Fibroblast of lung (primary cell): ENCODE measurements around the gene AOAH.

Source experiments
- CTCF ChIP-seq, 2 donors: IDR thresholded peaks in 1 of 2; conservative IDR thresholded peaks in 1 of 2; 1 replicate in 1 of 2; 2 replicates in 1 of 2; pipeline ENCODE4 v1.5.1; 2011 to 2012; ENCODE audit warnings: low read length in 2 of 2, control low read depth in 1 of 2, inconsistent platforms in 1 of 2, low read depth in 1 of 2, mild to moderate bottlenecking in 1 of 2
- EZH2 ChIP-seq: IDR thresholded peaks from 2 replicates; pipeline ENCODE4 v1.5.1; 2012; ENCODE audit warnings: low read length, control low read depth, mild to moderate bottlenecking; ENCODE audit errors: missing control alignments

- no peak for TF ChIP-seq CTCF (conservative IDR thresholded peaks at IDR 0.05 in 1 of 2, IDR thresholded peaks at IDR 0.05 in 1 of 2; ENCODE audit: low read depth in 1 of 2, low read length in 2 of 2)
- TF ChIP-seq EZH2: no peak
Measured at GRCh38 chr7:36490419-36490830, 233.9 kb downstream of the AOAH start.
